HG03095 (cell line): Measurements from ENCODE around the gene SLC36A2.
"Not testable (repeated sequence)": the region's sequence is repeated elsewhere in the genome, so short reads cannot be mapped to it uniquely, and the experiment has no call there.

ENCODE experiments used
- ATAC-seq: cut with Tn5 transposase; IDR thresholded peaks from one replicate; pipeline ENCODE4 v1.9.1; 2021; ENCODE audit warnings: moderate library complexity; ENCODE audit not compliant: unreplicated experiment

Gene SLC36A2

GRCh38 chr5:151327585-151327984 lies 19.8 kb downstream of the SLC36A2 start:
- ATAC-seq = no peak

- ATAC-seq = no peak
Observed at GRCh38 chr5:151326266-151326665, 21.1 kb downstream of the SLC36A2 start.

GRCh38 chr5:151320481-151320880 lies 26.9 kb downstream of the SLC36A2 start:
- ATAC-seq = no peak

- ATAC-seq = peak; percentile 78
Observed at GRCh38 chr5:151318850-151319732, 28.3 kb downstream of the SLC36A2 start.

- ATAC-seq = no peak
Observed at GRCh38 chr5:151317871-151318270, 29.5 kb downstream of the SLC36A2 start.

- peak; percentile 70 for ATAC-seq
Observed at GRCh38 chr5:151315998-151316597, 31.3 kb downstream of the SLC36A2 start.

- no peak for ATAC-seq
Observed at GRCh38 chr5:151313357-151313756, 34.0 kb downstream of the SLC36A2 start.

GRCh38 chr5:151312756-151313324 lies 34.5 kb downstream of the SLC36A2 start:
- no peak for ATAC-seq

GRCh38 chr5:151310932-151311331 lies 36.4 kb downstream of the SLC36A2 start:
- ATAC-seq = no peak

- not testable (repeated sequence) for ATAC-seq
Observed at GRCh38 chr5:151309821-151310220, 37.5 kb downstream of the SLC36A2 start.

GRCh38 chr5:151309266-151309665 lies 38.1 kb downstream of the SLC36A2 start:
- ATAC-seq = not testable (repeated sequence)

- no peak for ATAC-seq
Observed at GRCh38 chr5:151303666-151304065, 43.7 kb downstream of the SLC36A2 start, which contains the start of gene SLC36A3. Gene SLC36A3, minus strand, starts transcription at chr5:151303766. Its CDS starts 412 bp downstream, at chr5:151303354.

- ATAC-seq = no peak
Observed at GRCh38 chr5:151298063-151298855, 49.1 kb downstream of the SLC36A2 start.

GRCh38 chr5:151296974-151297373 lies 50.4 kb downstream of the SLC36A2 start:
- no peak for ATAC-seq

- no peak for ATAC-seq
Observed at GRCh38 chr5:151296478-151296830, 50.9 kb downstream of the SLC36A2 start.

- no peak for ATAC-seq
Observed at GRCh38 chr5:151295791-151296477, 51.4 kb downstream of the SLC36A2 start.

- ATAC-seq = no peak
Observed at GRCh38 chr5:151295138-151295537, 52.2 kb downstream of the SLC36A2 start.

GRCh38 chr5:151293624-151294023 lies 53.7 kb downstream of the SLC36A2 start:
- no peak for ATAC-seq

GRCh38 chr5:151288180-151288579 lies 59.2 kb downstream of the SLC36A2 start:
- peak; percentile 59 for ATAC-seq

- no peak for ATAC-seq
Observed at GRCh38 chr5:151286246-151286645, 61.1 kb downstream of the SLC36A2 start.
